ENCODE results near the gene PLEK2. TPM values are rescaled to one million over a fixed set of nuclear protein-coding genes. Genes with fewer than 3 reads are reported as not detected.
"Not testable (repeated sequence)": the region's sequence is repeated elsewhere in the genome, so short reads cannot be mapped to it uniquely, and the experiment has no call there.

PLEK2 gene
- polyA plus RNA-seq, 10 donors = 0.52 to 4.6 (median 1.2) TPM; not detected in 2

GRCh38 chr14:67429510-67430205, 17.7 kb upstream of the PLEK2 start:
- DNase-seq = no peak

GRCh38 chr14:67428501-67429031, 16.6 kb upstream of the PLEK2 start:
- no peak for DNase-seq

GRCh38 chr14:67426983-67427606, 15.1 kb upstream of the PLEK2 start:
- peak; percentile 62 to 83 (median 74) for DNase-seq

- DNase-seq = no peak
Measured at GRCh38 chr14:67426161-67426560, 14.2 kb upstream of the PLEK2 start.

- DNase-seq = no peak
Measured at GRCh38 chr14:67425608-67426007, 13.6 kb upstream of the PLEK2 start.

GRCh38 chr14:67424539-67424938, 12.6 kb upstream of the PLEK2 start:
- DNase-seq = no peak

GRCh38 chr14:67423424-67423823, 11.5 kb upstream of the PLEK2 start:
- DNase-seq = no peak

- no peak for DNase-seq
Measured at GRCh38 chr14:67421356-67422224, 9.6 kb upstream of the PLEK2 start.

GRCh38 chr14:67420102-67420739, 8.3 kb upstream of the PLEK2 start:
- DNase-seq = no peak

GRCh38 chr14:67418401-67419191, 6.6 kb upstream of the PLEK2 start:
- DNase-seq = no peak

- DNase-seq = no peak
Measured at GRCh38 chr14:67417633-67418032, 5.7 kb upstream of the PLEK2 start.

- DNase-seq = no peak
Measured at GRCh38 chr14:67416810-67417209, 4.8 kb upstream of the PLEK2 start.

- no peak for DNase-seq
Measured at GRCh38 chr14:67416085-67416484, 4.1 kb upstream of the PLEK2 start.

GRCh38 chr14:67415610-67416009, 3.6 kb upstream of the PLEK2 start:
- DNase-seq = not testable (repeated sequence)

GRCh38 chr14:67413806-67414769, 2.1 kb upstream of the PLEK2 start:
- DNase-seq = peak in 1 of 3 donors; percentile 73

GRCh38 chr14:67411370-67411769, 595 bp downstream of the PLEK2 start:
- DNase-seq = no peak

GRCh38 chr14:67410313-67410712, 1.7 kb downstream of the PLEK2 start:
- DNase-seq = no peak

- DNase-seq = no peak
Measured at GRCh38 chr14:67409461-67409860, 2.5 kb downstream of the PLEK2 start.

GRCh38 chr14:67408122-67408801, 3.7 kb downstream of the PLEK2 start:
- not testable (repeated sequence) for DNase-seq
